Skeletal muscle cell (primary cell): Measurements from ENCODE around the gene XRCC2.
"Not testable (repeated sequence)": the region's sequence is repeated elsewhere in the genome, so short reads cannot be mapped to it uniquely, and the experiment has no call there.

Experiments
- DNase-seq: peaks from one replicate; pipeline ENCODE4 v3.0.0-alpha.2; 2010; ENCODE audit warnings: low read depth
- H3K4me3 ChIP-seq: 2 replicates; pipeline ENCODE4 v1.5.1; 2011; ENCODE audit warnings: low read depth, mild to moderate bottlenecking, control low read depth, low read length, moderate library complexity

The XRCC2 gene

GRCh38 chr7:152667958-152668357 lies 8.0 kb downstream of the XRCC2 start:
- DNase-seq = no peak
- no peak overlapping the region for H3K4me3 ChIP-seq

- no peak for DNase-seq
- H3K4me3 ChIP-seq = no peak overlapping the region
These were observed 9.9 kb downstream of the XRCC2 start for GRCh38 chr7:152666078-152666477.

DNA sequence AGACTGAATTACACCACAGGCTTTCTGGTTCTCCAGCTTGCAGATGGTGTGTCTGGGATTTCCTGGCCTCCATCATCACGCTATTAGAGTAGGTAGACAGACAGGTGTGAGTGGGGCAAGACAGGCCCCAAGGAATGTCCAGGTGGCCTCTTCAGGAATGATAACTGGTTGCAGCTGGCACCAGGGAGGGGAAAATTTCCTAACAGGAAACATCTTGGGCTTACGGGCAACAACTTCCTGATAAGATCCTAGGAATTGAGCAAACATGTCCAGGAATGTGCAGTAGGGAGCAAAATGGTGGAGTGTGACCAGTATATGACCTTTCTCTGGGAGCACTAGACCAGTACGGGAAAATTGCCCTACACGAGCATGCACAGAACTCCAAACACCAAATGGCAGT lies 11.3 kb downstream of the XRCC2 start:
- no peak for DNase-seq
- H3K4me3 ChIP-seq = no peak overlapping the region

DNA sequence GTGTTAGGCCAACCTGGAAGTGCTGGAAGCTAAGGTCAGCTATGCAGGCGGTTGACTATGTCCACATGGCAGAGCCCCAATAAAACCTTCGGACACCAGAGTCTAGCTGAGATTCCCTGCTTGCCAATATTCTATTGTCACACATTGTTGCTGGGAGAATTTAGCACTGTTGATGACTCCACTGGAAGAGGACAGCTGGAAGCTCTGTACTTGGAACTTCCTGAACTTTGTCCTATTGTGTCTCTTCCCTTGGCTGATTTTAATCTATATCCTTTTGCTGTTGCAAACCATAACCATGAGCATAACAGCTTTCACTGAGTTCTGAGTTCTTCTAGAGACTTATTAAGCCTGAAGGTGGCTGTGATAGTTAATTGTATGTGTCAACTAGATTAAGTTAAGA lies 12.0 kb downstream of the XRCC2 start:
- DNase-seq = no peak

GRCh38 chr7:152663148-152663740 lies 12.7 kb downstream of the XRCC2 start:
- H3K4me3 ChIP-seq = no peak overlapping the region
- no peak for DNase-seq

More for the DNA sequence above, 12.0 kb downstream of the XRCC2 start:
- no peak overlapping the region for H3K4me3 ChIP-seq

DNA sequence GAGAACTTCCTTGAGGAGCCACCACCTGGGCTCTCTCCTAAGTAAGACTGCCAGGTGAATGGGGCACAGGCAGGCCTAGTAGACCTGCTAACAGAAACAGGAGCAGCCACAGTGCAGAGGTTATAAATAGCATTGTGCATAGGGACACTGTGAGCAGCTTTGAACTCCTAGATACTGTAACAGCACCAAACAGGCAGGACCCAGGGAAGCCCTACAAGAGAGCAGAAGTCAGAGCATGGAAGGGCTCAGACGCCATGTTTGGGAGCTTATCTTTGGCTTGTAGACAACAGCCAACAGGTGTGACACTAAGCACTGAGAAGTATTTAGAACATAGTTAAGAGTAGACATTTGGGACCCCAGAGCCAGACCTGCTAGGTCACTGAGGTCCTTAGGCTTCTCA lies 14.5 kb downstream of the XRCC2 start:
- H3K4me3 ChIP-seq = no peak overlapping the region
- DNase-seq = no peak

- DNase-seq = no peak
- no peak overlapping the region for H3K4me3 ChIP-seq
These were observed 15.9 kb downstream of the XRCC2 start for GRCh38 chr7:152660021-152660420.

DNA sequence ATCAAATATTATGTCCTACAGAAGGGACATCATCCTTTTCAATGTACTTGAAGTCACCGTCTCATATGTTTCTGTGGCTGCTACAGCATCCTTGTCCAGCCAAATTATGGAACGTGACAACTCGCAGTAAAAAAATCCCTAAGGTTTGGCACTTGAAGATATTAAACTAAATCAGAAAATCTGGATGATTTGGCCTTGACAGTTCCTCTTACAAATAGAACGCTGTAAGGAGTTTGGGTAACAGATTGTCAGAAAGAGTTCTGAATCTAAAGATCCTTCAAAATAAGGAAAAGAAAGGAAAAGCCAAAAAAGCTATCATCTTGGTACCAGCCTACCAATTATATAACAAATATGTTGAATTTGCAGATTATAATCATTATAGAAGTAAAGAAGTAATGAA lies 21.0 kb downstream of the XRCC2 start:
- DNase-seq = no peak
- H3K4me3 ChIP-seq = no peak overlapping the region

GRCh38 chr7:152649220-152649619 lies 26.7 kb downstream of the XRCC2 start:
- no peak for DNase-seq
- no peak overlapping the region for H3K4me3 ChIP-seq

GRCh38 chr7:152647009-152647408 lies 28.9 kb downstream of the XRCC2 start:
- no peak overlapping the region for H3K4me3 ChIP-seq
- DNase-seq = no peak

GRCh38 chr7:152646579-152646978 lies 29.4 kb downstream of the XRCC2 start:
- H3K4me3 ChIP-seq, DNase-seq: not testable (repeated sequence)

GRCh38 chr7:152643979-152644559 lies 31.9 kb downstream of the XRCC2 start:
- no peak overlapping the region for H3K4me3 ChIP-seq
- no peak for DNase-seq

GRCh38 chr7:152641384-152641783 lies 34.6 kb downstream of the XRCC2 start:
- no peak for DNase-seq
- no peak overlapping the region for H3K4me3 ChIP-seq

DNA sequence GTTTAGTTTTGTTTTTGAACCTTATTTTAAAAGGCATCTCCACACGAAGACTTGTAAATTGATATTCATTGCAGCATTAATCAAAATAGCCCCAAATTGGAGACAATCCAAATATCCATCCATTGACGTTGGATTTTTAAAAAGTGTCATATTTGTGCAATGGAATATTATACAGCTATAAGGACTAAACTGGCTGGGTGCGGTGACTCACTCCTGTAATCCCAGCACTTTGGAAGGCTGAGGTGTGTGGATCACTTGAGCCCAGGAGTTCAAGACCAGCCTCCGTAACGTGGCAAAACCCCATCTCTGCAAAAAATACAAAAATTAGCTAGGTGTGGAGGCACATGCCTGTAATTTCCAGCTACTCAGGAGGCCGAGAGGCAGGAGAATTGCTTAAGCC lies 35.1 kb downstream of the XRCC2 start:
- no peak overlapping the region for H3K4me3 ChIP-seq
- DNase-seq = no peak

GRCh38 chr7:152637920-152638580 lies 37.9 kb downstream of the XRCC2 start:
- no peak for DNase-seq
- no peak overlapping the region for H3K4me3 ChIP-seq

- H3K4me3 ChIP-seq = no peak overlapping the region
- DNase-seq = no peak
These were observed 38.8 kb downstream of the XRCC2 start for GRCh38 chr7:152637161-152637560.

DNA sequence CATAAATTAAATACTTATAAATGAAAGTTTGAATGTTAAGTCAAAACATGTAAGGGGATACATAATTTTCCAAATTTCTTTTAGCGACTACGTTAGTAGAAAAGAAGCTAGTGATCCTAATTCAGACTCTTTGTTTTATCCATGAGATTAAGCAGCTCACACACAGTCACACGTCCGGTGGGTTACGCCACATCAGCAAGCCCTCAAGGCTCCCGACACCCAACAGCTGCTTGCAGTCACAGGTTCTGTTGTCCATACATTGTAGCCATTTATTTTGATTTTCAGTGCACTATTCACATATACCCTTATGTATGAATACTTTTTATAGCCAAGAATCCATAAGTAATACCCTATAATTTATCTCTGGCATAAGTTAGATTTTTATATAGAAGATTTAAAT lies 39.5 kb downstream of the XRCC2 start:
- no peak overlapping the region for H3K4me3 ChIP-seq
- no peak for DNase-seq

DNA sequence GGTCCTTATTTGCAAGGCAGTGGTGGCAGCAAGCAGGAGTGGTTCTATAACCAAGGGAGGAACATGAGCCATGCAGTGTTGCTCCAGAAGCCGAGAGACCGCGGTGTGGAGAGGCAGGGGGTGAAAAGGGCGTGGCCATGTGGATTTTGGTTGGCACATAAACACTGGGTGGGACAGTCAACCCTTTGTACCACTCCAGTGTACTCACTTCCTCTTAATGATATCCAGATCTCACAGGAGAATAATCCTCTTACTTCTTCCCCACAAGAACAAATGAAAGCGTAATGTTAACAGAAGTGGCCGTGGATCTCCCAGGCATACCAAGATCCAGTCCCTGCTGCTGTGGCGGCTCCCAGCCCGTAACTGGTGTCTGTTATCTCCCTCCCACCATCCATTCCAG lies 42.4 kb downstream of the XRCC2 start:
- DNase-seq = no peak
- H3K4me3 ChIP-seq = no peak overlapping the region

- H3K4me3 ChIP-seq = no peak overlapping the region
- no peak for DNase-seq
These were observed 42.9 kb downstream of the XRCC2 start for GRCh38 chr7:152633072-152633471.

DNA sequence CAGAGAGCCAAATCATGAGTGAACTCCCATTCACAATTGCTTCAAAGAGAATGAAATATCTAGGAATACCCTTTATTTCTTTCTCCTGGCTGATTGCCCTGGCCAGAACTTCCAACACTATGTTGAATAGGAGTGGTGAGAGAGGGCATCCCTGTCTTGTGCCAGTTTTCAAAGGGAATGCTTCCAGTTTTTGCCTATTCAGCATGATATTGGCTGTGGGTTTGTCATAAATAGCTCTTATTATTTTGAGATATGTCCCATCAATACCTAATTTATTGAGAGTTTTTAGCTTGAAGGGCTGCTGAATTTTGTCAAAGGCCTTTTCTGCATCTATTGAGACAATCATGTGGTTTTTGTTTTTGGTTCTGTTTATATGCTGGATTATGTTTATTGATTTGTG lies 47.2 kb downstream of the XRCC2 start:
- not testable (repeated sequence) for H3K4me3 ChIP-seq, DNase-seq

DNA sequence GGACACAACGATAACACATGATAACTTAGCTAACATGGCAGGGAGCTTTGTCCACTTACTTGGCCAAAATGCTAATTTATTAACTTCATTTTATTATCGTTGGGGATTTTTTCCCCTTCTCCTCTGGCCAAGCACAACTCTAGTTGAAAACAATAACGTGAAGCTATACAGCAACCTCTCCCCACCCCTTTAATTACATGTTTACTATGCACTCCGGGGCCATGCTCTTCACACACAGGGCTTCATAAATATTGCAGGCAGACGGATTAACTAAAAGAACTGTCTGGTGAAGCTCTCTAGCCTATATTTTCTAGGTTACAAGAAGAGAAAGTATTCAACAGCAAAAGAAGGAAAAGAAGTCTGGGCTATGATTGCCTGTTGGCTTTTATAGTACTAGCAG lies 51.7 kb downstream of the XRCC2 start:
- H3K4me3 ChIP-seq = no peak overlapping the region
- DNase-seq = no peak
